ENCODE measurements around the gene USP10.

The USP10 gene

DNA sequence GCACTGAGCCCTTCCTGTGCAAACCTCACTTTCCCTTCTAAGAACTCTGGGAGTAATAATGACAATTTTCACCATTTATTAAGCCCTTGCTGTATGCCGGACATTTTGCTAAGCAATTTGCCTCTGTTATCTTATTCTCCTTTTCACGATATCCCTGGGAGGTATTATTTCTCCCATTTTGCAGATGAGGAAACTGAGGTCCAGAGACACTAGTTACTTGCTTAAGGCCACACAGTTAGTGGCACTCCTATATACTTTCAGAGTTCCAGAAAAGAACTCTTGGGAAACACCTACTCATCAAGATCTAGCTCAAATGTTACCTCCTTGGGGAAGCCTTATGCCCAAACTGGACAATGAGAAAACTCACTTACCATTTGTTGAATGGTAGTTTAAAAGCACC is 4.8 kb upstream of the USP10 start:
- TF ChIP-seq, protein P1, sequence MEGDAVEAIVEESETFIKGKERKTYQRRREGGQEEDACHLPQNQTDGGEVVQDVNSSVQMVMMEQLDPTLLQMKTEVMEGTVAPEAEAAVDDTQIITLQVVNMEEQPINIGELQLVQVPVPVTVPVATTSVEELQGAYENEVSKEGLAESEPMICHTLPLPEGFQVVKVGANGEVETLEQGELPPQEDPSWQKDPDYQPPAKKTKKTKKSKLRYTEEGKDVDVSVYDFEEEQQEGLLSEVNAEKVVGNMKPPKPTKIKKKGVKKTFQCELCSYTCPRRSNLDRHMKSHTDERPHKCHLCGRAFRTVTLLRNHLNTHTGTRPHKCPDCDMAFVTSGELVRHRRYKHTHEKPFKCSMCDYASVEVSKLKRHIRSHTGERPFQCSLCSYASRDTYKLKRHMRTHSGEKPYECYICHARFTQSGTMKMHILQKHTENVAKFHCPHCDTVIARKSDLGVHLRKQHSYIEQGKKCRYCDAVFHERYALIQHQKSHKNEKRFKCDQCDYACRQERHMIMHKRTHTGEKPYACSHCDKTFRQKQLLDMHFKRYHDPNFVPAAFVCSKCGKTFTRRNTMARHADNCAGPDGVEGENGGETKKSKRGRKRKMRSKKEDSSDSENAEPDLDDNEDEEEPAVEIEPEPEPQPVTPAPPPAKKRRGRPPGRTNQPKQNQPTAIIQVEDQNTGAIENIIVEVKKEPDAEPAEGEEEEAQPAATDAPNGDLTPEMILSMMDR (conservative IDR thresholded peaks at IDR 0.05; ENCODE audit: low read length) = no peak
- no peak for TF ChIP-seq EZH2phosphoT487 (IDR thresholded peaks at IDR 0.05; ENCODE audit: borderline replicate concordance)
- no peaks in the 10 kb centered on the region for H3K27me3 ChIP-seq (ENCODE audit: insufficient read depth, low read length, poor library complexity, severe bottlenecking)
- no peaks in the 10 kb centered on the region for H3K36me3 ChIP-seq (ENCODE audit: insufficient read depth, low read length)

GRCh38 chr16:84699147-84699711 is 571 bp upstream of the USP10 start:
- TF ChIP-seq EZH2phosphoT487 (IDR thresholded peaks at IDR 0.05; ENCODE audit: borderline replicate concordance) = no peak
- TF ChIP-seq, protein P1 (conservative IDR thresholded peaks at IDR 0.05; ENCODE audit: low read length) = no peak

More for the DNA sequence above, 4.8 kb upstream of the USP10 start:
- Histone ChIP-seq H3K79me2 (ENCODE audit: insufficient read depth, low read length) (peaks cover 7% of the 10 kb centered on the region), H3K9me3 (ENCODE audit: insufficient read depth, low read depth, low read length) (no peaks in the 10 kb centered on the region), H4K20me1 (ENCODE audit: insufficient read depth, low read length, poor library complexity, severe bottlenecking) (no peaks in the 10 kb centered on the region), H3K4me1 (ENCODE audit: insufficient read depth, low read length, poor library complexity, severe bottlenecking) (peaks cover 8% of the 10 kb centered on the region), H3K4me3 (ENCODE audit: low read length, poor library complexity, severe bottlenecking) (no peak overlapping the region), H3K9me2 (replicated peaks; ENCODE audit: low read depth, low read length) (no peaks in the 10 kb centered on the region), H2AFZ (ENCODE audit: low read length) (no peak overlapping the region), H3F3A (ENCODE audit: low read depth) (no peaks in the 10 kb centered on the region), H3K4me2 (ENCODE audit: low read depth, low read length, poor library complexity, severe bottlenecking) (no peak overlapping the region), H3K9ac (ENCODE audit: low read depth, low read length, poor library complexity, severe bottlenecking) (no peak overlapping the region)

GRCh38 chr16:84700446-84701300 is 873 bp downstream of the USP10 start:
- no peaks in the 10 kb centered on the region for H3K27me3 ChIP-seq (ENCODE audit: insufficient read depth, low read length, poor library complexity, severe bottlenecking)

More at GRCh38 chr16:84699147-84699711, 571 bp upstream of the USP10 start:
- peaks cover 39% of the 10 kb centered on the region for H4K20me1 ChIP-seq (ENCODE audit: insufficient read depth, low read length, poor library complexity, severe bottlenecking)
- peaks cover 50% of the 10 kb centered on the region for H3K79me2 ChIP-seq (ENCODE audit: insufficient read depth, low read length)
- H3K4me2 ChIP-seq (ENCODE audit: low read depth, low read length, poor library complexity, severe bottlenecking) = peak overlapping the region; percentile 82
- peaks cover 36% of the 10 kb centered on the region for H3K4me1 ChIP-seq (ENCODE audit: insufficient read depth, low read length, poor library complexity, severe bottlenecking)
- no peaks in the 10 kb centered on the region for H3K36me3 ChIP-seq (ENCODE audit: insufficient read depth, low read length)
- H3K9me3 ChIP-seq (ENCODE audit: insufficient read depth, low read depth, low read length) = no peaks in the 10 kb centered on the region
- H3K27me3 ChIP-seq (ENCODE audit: insufficient read depth, low read length, poor library complexity, severe bottlenecking) = no peaks in the 10 kb centered on the region
- H3K9me2 ChIP-seq (replicated peaks; ENCODE audit: low read depth, low read length) = no peaks in the 10 kb centered on the region
- H3K9ac ChIP-seq (ENCODE audit: low read depth, low read length, poor library complexity, severe bottlenecking) = peak overlapping the region; percentile 86
- H3K4me3 ChIP-seq (ENCODE audit: low read length, poor library complexity, severe bottlenecking) = peak overlapping the region; percentile 96
- no peaks in the 10 kb centered on the region for H3F3A ChIP-seq (ENCODE audit: low read depth)
- peak overlapping the region; percentile 93 for H2AFZ ChIP-seq (ENCODE audit: low read length)

More at GRCh38 chr16:84700446-84701300, 873 bp downstream of the USP10 start:
- Histone ChIP-seq H3K79me2 (ENCODE audit: insufficient read depth, low read length) (peaks cover 64% of the 10 kb centered on the region), H3K36me3 (ENCODE audit: insufficient read depth, low read length) (no peaks in the 10 kb centered on the region), H3F3A (ENCODE audit: low read depth) (no peaks in the 10 kb centered on the region), H3K9me2 (replicated peaks; ENCODE audit: low read depth, low read length) (no peaks in the 10 kb centered on the region), H4K20me1 (ENCODE audit: insufficient read depth, low read length, poor library complexity, severe bottlenecking) (peaks cover 48% of the 10 kb centered on the region), H3K9me3 (ENCODE audit: insufficient read depth, low read depth, low read length) (no peaks in the 10 kb centered on the region), H2AFZ (ENCODE audit: low read length) (no peak overlapping the region), H3K9ac (ENCODE audit: low read depth, low read length, poor library complexity, severe bottlenecking) (peak overlapping the region; percentile 86), H3K4me1 (ENCODE audit: insufficient read depth, low read length, poor library complexity, severe bottlenecking) (peaks cover 44% of the 10 kb centered on the region), H3K4me2 (ENCODE audit: low read depth, low read length, poor library complexity, severe bottlenecking) (peak overlapping the region; percentile 88), H3K4me3 (ENCODE audit: low read length, poor library complexity, severe bottlenecking) (peak overlapping the region; percentile 96)
- TF ChIP-seq, protein P1 (conservative IDR thresholded peaks at IDR 0.05; ENCODE audit: low read length) = no peak
- no peak for TF ChIP-seq EZH2phosphoT487 (IDR thresholded peaks at IDR 0.05; ENCODE audit: borderline replicate concordance)

Measured in Loucy (cell line).